OCI-LY1 (cell line): ENCODE measurements around the gene CALR3.

ENCODE experiments used
- CTCF ChIP-seq: fragments of 200-600 bp; sonication (generic), shearing (Covaris generic); IDR thresholded peaks from 2 replicates; pipeline ENCODE4 v1.5.1; 2017; ENCODE audit warnings: mild to moderate bottlenecking, antibody characterized with exemption, low read length, moderate library complexity, mixed read lengths
- EZH2 ChIP-seq: fragments of 200-600 bp; sonication (generic), shearing (Covaris generic); IDR thresholded peaks from 2 replicates; pipeline ENCODE4 v1.8.0; 2017; ENCODE audit warnings: borderline replicate concordance, mixed run types, mild to moderate bottlenecking, antibody characterized with exemption, low read length, moderate library complexity, mixed read lengths

DNA sequence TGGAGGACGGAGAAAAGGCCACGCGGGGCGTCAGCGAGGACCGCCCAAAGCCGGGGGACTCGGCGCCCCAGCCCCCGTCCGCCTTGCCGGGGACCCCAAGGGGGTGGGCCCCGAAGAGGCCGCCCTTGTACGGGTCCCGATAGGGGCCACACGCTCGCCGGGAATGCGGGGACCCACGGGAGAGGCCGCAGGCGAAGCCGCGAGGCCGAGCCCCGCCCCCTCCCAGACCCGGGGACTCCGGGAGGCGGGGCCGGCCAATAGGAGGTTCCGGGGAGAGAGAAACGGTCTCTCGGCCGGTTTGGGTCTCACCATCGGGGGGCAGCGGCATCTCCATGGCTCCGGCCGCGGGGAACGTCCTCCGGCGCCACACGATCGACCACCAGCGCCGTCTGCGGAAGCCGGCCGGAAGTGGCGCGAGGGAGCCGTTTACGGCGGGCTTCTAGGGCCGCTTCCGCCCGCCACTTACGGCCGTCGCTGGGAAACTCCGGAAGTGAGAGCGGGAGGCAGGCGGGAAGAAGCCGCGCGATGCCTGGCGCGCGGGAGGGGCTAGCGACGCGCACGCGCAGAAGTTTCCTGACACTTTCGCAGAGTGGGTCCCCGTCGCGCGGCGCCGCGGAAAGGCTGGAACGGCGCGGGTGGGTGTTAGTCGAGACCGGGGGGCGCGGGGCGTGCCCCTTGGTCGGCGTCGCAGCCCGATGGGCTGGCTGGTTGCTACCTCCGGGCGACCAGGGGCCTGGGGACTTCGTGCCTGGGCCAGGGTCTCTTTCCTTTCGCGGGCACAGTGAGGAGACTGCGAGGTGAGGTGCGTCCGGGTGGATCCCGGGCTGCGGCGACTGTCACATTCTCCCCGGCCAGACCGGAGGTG is 46.3 kb upstream of the CALR3 start, which contains the start of gene CHERP:
- TF ChIP-seq CTCF (0 out of 2 replicates have a peak, but pooled peaks have one; percentile 4), EZH2 (no peak)
